SK-N-SH treated with all-trans-retinoic acid at 6 μM for 48 hours (cell line): ENCODE results near the gene FIGNL1.

ENCODE experiments used
- OSR1 ChIP-seq: fragments of 250-450 bp; sonication (Bioruptor Pico); IDR thresholded peaks from 2 replicates; pipeline ENCODE4 v1.8.0; 2022; ENCODE audit warnings: moderate library complexity, mild to moderate bottlenecking, inconsistent platforms
- TOX ChIP-seq: fragments of 250-450 bp; sonication (Bioruptor Pico); IDR thresholded peaks from 2 replicates; pipeline ENCODE4 v1.8.0; 2021; ENCODE audit warnings: mild to moderate bottlenecking, moderate library complexity, borderline replicate concordance

DNA sequence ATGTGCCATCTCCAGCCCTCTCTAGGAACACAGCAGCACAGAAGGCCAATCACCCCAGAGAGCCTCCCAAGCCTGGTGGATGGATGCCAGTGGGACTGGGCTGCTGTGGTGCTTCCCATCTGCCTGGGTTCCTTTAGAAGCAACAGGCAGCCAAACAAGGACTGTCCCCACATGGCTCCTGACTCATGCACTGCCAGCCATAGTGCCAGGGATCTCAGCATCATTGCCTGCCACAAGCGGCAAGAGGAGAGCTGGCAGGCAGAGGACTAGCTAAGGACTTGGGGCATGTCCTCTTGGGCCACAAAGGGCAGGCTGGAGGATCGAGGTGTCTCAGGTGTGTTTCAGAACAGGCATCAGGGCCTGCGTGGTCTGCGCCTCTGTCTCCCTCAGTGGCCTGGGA, 23.4 kb upstream of the FIGNL1 start:
- TF ChIP-seq TOX (CRISPR knock-in tag): no peak
- TF ChIP-seq OSR1: no peak
